WERI-Rb-1 (cell line): ENCODE measurements around the gene AQP5.

ENCODE experiments used
- DNase-seq: peaks from one replicate; pipeline ENCODE4 v3.0.0-alpha.2; 2020
- H3K27ac ChIP-seq: fragments of 250-450 bp; sonication (Bioruptor Pico); 2 replicates; pipeline ENCODE4 v1.5.1; 2020; ENCODE audit warnings: mild to moderate bottlenecking, moderate library complexity
- H3K27me3 ChIP-seq: fragments of 250-450 bp; sonication (Bioruptor Pico); 2 replicates; pipeline ENCODE4 v1.5.1; 2021; ENCODE audit warnings: mild to moderate bottlenecking, low read depth, moderate library complexity; ENCODE audit not compliant: insufficient read depth, severe bottlenecking
- H3K36me3 ChIP-seq: fragments of 250-450 bp; sonication (Bioruptor Pico); 2 replicates; pipeline ENCODE4 v1.5.1; 2020; ENCODE audit warnings: mild to moderate bottlenecking, moderate library complexity
- H3K4me3 ChIP-seq: 2 replicates; pipeline ENCODE4 v1.5.1; 2011; ENCODE audit warnings: low read depth, mild to moderate bottlenecking, control low read depth, low read length
- H3K9me3 ChIP-seq: fragments of 250-450 bp; sonication (Bioruptor Pico); 2 replicates; pipeline ENCODE4 v1.5.1; 2021; ENCODE audit warnings: mild to moderate bottlenecking, moderate library complexity; ENCODE audit not compliant: severe bottlenecking
- CTCF ChIP-seq: IDR thresholded peaks from 2 replicates; pipeline ENCODE4 v1.5.1; 2011; ENCODE audit warnings: low read depth, mild to moderate bottlenecking, control low read depth, inconsistent platforms, low read length

AQP5 gene

DNA sequence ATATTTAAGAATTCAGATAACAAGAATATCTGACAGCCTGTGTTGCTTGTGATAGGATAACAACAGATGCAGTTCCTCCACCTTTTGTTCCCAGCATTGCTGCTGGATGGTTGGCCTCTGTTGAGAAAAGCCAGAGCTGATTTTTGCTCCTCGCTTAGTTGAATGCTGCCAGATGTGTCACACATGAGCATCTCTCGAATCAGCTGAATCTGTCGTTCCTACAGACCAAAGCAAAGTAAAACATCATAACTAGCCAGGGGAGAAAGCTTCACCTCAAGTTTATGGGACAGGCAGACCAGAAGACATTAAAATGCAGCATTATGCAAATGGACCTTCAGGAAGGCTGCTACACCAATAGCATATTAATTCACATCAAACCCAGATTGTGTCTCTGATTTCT lies 43.5 kb downstream of the AQP5 start:
- H3K27me3 ChIP-seq: no peaks in the 10 kb centered on the region
- no peak overlapping the region for H3K27ac ChIP-seq
- no peak for DNase-seq
- H3K36me3 ChIP-seq: peaks cover 75% of the 10 kb centered on the region
- H3K4me3 ChIP-seq: no peak overlapping the region
- H3K9me3 ChIP-seq: no peaks in the 10 kb centered on the region
- no peak for TF ChIP-seq CTCF

- no peak for DNase-seq
- no peak for TF ChIP-seq CTCF
- Histone ChIP-seq H3K36me3 (peaks cover 75% of the 10 kb centered on the region), H3K27me3 (no peaks in the 10 kb centered on the region), H3K27ac (no peak overlapping the region), H3K4me3 (no peak overlapping the region), H3K9me3 (no peaks in the 10 kb centered on the region)
Measured at GRCh38 chr12:50006280-50006679, 44.6 kb downstream of the AQP5 start.

- Histone ChIP-seq H3K4me3 (no peak overlapping the region), H3K27me3 (no peaks in the 10 kb centered on the region), H3K9me3 (no peaks in the 10 kb centered on the region), H3K36me3 (peaks cover 75% of the 10 kb centered on the region), H3K27ac (no peak overlapping the region)
- no peak for TF ChIP-seq CTCF
- DNase-seq: no peak
Measured at GRCh38 chr12:50006754-50007442, 45.2 kb downstream of the AQP5 start.

GRCh38 chr12:50013361-50014147 lies 51.9 kb downstream of the AQP5 start:
- Histone ChIP-seq H3K36me3 (peaks cover 67% of the 10 kb centered on the region), H3K27me3 (no peaks in the 10 kb centered on the region), H3K4me3 (no peak overlapping the region), H3K9me3 (no peaks in the 10 kb centered on the region), H3K27ac (no peak overlapping the region)
- DNase-seq: no peak
- TF ChIP-seq CTCF: no peak

DNA sequence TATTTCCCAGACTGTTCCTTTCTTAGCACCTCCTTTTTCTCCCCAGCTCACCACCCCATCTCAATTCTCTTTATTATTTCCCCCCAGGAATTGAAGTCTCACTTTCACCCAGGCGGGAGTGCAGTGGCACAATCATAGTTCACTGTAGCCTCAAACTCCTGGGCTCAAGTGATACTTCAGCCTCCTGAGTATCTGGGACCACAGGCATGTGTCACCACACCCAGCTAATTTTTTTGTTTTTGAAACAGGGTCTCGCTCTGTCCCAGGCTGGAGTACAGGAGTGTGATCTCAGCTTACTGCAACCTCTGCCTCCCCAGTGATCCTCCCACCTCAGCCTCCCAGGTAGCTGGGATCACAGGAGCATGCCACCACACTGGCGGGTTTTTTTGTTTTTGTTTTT lies 52.7 kb downstream of the AQP5 start:
- no peak for TF ChIP-seq CTCF
- Histone ChIP-seq H3K27ac (no peak overlapping the region), H3K36me3 (peaks cover 67% of the 10 kb centered on the region), H3K9me3 (no peaks in the 10 kb centered on the region), H3K4me3 (no peak overlapping the region), H3K27me3 (no peaks in the 10 kb centered on the region)
- no peak for DNase-seq
